Fibroblast of villous mesenchyme (primary cell): ENCODE results near the gene NXPH4. TPM values are rescaled to one million over a fixed set of nuclear protein-coding genes. Genes with fewer than 3 reads are reported as not detected.

Experiments used
- DNase-seq: peaks from one replicate; pipeline ENCODE4 v3.0.0-alpha.2; 2010; ENCODE audit warnings: low read depth
- H3K4me3 ChIP-seq: 2 replicates; pipeline ENCODE4 v1.5.1; 2011; ENCODE audit warnings: low read depth, mild to moderate bottlenecking, low read length
- CTCF ChIP-seq: IDR thresholded peaks from 2 replicates; pipeline ENCODE4 v1.5.1; 2012; ENCODE audit warnings: low read depth, mild to moderate bottlenecking, low read length; ENCODE audit not compliant: insufficient read depth
- total RNA-seq: library from RNA; depleted of rRNA; stranded (reverse); fragments of >200 nt; gene quantifications from 2 replicates; pipeline ENCODE4 v1.2.3, GENCODE V29; 2012

NXPH4 gene
- total RNA-seq, 1 donor = 1.3 TPM

- no peak for TF ChIP-seq CTCF
- no peak for DNase-seq
- H3K4me3 ChIP-seq = no peak overlapping the region
Observed at GRCh38 chr12:57212701-57213057, 3.9 kb upstream of the NXPH4 start.

GRCh38 chr12:57213058-57213715 is 3.4 kb upstream of the NXPH4 start:
- peak; percentile 93 for TF ChIP-seq CTCF
- DNase-seq = peak; percentile 85
- no peak overlapping the region for H3K4me3 ChIP-seq

- no peak for TF ChIP-seq CTCF
- DNase-seq = no peak
- no peak overlapping the region for H3K4me3 ChIP-seq
Observed at GRCh38 chr12:57213763-57214397, 2.7 kb upstream of the NXPH4 start.

DNA sequence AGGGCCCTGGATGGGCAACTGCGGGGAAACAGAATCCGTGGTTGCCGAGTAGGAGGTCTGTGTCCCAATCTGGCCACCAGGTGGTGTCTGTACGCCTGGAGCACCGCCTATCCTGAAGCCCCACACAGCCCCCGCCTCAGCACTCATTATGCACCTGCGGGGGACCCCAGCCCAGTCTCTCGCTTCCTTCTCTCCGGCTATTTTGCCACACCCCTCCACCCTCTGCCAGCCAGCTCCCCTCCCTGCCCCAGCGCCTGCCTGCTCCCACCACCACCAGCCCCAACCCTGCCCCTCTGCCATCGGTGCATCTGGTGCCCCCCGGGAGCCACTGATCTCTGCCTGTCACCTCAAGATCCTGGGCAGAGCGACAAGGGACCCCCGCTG is 2.2 kb upstream of the NXPH4 start:
- DNase-seq = peak; percentile 61
- peak; percentile 77 for TF ChIP-seq CTCF
- H3K4me3 ChIP-seq = no peak overlapping the region

DNA sequence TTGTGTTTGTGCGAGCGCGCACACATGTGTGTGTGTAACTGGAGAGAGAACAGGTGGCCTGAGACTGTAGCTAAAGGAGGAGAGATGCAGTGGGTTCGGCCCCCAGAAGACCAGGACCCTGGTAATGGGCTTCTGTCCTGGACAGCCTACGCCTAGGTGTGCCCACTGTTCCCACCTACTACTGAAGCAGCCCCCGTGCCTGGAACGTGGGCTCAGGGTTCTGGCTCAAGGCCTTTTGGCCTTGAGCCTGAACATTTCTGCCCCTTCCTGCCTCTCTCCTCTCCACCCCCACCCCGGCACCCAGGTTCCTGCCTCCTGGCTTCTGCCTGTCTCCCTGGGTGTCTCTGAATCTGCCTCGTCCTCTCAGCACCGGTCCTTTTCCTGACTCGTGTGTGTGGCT is 1.5 kb upstream of the NXPH4 start:
- H3K4me3 ChIP-seq = no peak overlapping the region
- no peak for DNase-seq
- no peak for TF ChIP-seq CTCF

- TF ChIP-seq CTCF = no peak
- peak overlapping the region; percentile 51 for H3K4me3 ChIP-seq
- DNase-seq = no peak
Observed at GRCh38 chr12:57215668-57216013, 953 bp upstream of the NXPH4 start.
